Hepatocyte (in vitro differentiated cells): ENCODE data around the gene MRGPRD.

ENCODE experiments used
- CTCF ChIP-seq: fragments of 200-600 bp; sonication (generic); IDR thresholded peaks from 2 replicates; pipeline ENCODE4 v1.5.1; 2016; ENCODE audit warnings: antibody characterized with exemption, mild to moderate bottlenecking; ENCODE audit not compliant: poor library complexity
- EZH2 ChIP-seq: fragments of 200-600 bp; sonication (generic); IDR thresholded peaks from 2 replicates; pipeline ENCODE4 v1.6.1; 2016; ENCODE audit warnings: antibody characterized with exemption, mild to moderate bottlenecking, borderline replicate concordance

- TF ChIP-seq CTCF (no peak), EZH2 (no peak)
Measured at GRCh38 chr11:68958211-68958610, 22.6 kb downstream of the MRGPRD start.
